GM18498 (cell line): ENCODE results near the gene TSSK6.

Experiments
- ATAC-seq: cut with Tn5 transposase; IDR thresholded peaks from one replicate; pipeline ENCODE4 v1.9.1; 2021; ENCODE audit warnings: mild to moderate bottlenecking, moderate library complexity; ENCODE audit not compliant: unreplicated experiment

TSSK6 gene

DNA sequence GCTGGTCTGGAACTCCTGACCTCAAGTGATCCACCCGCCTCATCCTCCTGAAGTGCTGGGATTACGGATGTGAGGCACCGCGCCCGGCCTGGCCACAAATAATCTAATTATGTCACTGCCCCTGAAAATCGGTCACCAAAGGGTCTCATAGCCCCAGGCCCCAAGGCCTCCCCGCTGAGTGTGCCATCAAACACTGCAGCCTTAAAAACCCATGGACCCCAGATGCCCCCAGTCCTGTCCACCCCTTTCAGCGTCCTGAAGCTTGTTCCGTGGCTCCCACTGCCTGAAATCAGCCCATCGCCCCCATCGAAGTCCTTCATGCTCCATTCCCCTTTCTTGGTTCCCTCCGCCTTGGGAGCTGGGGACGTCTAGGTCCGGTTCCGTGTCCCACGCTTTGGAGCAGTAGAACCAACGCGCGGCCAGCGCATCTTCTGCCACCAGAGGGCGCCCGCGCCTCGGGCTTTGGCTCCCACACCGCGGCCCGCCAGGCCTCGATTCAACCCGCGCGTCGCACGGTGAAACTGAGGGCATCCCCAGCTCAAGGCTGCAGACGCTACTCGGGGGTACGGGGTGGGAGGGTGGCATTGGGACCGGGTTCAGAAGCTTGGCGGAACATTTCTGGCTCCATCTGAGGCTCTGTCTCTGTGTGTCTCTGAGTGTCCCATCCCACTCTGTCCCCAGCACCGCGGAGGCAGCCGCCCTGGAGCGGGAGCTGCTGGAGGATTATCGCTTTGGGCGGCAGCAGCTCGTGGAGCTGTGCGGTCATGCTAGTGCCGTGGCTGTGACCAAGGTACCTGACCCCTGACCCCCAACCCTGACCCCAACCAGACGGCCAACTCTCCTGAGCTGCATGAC lies 16.8 kb upstream of the TSSK6 start:
- peak; percentile 61 for ATAC-seq

DNA sequence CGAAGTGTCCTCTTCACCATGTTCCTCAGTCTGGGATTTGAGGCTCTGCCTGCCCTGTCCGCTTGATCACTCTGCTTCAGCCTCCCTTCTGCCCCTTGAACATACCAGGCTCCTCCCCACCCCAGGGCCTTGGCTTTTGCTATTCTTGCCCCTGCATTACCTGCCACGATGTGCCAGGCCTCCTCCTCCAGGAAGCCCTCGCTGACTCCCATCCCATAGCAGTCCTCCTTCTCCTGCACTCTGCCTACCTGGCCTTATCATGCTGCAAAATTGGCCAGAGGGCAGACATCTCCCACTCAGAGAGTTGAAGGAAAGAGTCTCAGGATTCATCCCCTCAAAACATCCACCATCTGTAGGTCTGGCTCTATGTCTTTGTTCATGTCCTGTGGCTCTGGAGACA lies 15.5 kb upstream of the TSSK6 start:
- no peak for ATAC-seq

- no peak for ATAC-seq
These were observed 15.1 kb upstream of the TSSK6 start for GRCh38 chr19:19530423-19530804.

- no peak for ATAC-seq
These were observed 14.6 kb upstream of the TSSK6 start for GRCh38 chr19:19529783-19530422.

DNA sequence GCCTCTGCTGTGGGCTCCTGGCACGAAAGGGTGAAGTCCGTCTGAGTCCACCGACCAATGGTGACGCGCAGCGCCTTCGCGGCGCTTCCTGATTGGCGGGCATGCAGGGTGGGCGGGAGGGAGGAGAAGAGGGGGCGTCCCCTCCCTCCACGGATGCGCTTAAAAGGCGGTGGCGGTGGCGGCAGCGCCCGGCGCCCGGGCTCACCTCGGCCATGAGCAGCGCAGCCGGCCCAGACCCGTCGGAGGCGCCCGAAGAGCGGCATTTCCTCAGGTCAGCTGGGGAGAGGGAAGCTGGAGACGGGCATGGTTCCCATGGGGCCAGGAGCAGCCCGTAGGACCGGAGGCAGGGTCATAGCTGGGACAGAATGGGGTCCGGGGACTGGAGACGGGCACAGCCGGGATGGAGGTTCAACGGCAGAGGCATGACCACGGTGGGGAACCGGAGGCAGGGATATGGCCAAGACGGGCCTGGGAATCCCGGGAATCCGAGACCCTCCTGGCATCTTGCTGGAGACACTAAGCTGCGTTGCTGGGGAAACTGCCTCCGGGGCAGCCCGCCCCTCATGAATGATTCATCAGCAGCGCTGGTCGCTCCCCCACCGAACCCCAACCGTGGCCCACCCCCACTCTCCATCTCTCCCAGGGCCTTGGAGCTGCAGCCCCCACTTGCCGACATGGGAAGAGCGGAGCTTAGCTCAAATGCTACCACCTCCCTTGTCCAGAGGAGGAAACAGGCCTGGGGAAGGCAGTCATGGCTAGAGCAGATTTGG lies 13.6 kb upstream of the TSSK6 start, which contains the start of gene YJEFN3:
Gene YJEFN3 (plus strand): TSS at position 191 of the 770 bp plus-strand sequence. CDS start 22 bp downstream, at position 213.
- ATAC-seq, result no peak

- ATAC-seq, result no peak
These were observed 12.6 kb upstream of the TSSK6 start for GRCh38 chr19:19527674-19528625.

DNA sequence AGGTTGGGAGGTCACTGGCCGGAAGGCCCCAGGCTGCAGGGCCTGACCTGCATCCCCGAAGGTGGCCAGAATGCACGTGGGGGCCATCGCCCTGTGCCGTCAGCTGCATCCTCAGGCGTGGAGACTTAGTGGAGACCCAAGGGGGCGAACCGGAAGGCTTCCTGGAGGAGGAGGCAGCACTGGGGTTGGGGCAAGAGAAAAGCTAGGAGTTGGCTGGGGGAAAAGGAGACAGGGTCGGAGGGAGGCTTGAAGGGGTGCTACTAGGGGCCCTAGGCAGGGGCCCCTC lies 12.0 kb upstream of the TSSK6 start:
- no peak for ATAC-seq

- ATAC-seq, result no peak
These were observed 11.4 kb upstream of the TSSK6 start for GRCh38 chr19:19526581-19527370.

- no peak for ATAC-seq
These were observed 10.4 kb upstream of the TSSK6 start for GRCh38 chr19:19525611-19526380.

DNA sequence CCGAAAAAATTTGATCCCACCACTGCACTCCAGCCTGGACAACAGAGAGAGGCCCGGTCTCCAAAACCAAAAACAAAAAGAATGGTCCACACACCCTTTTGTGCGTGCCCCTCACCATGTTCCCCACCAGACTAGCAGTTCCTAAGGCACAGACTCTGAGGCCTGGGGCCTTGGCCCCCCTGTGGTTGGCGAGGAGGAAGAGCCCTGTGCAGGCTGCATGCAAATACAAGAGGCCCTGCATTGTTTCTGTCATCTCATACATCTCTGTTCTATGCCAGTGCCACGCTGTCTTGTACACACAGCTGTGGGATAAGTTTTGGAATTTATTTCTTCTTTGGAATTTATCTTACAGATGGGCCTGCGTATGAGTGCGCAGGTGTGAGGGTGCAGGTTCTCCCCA lies 8.7 kb upstream of the TSSK6 start:
- ATAC-seq, result no peak

GRCh38 chr19:19523177-19523576 lies 7.8 kb upstream of the TSSK6 start:
- ATAC-seq, result no peak

- ATAC-seq, result no peak
These were observed 5.6 kb upstream of the TSSK6 start for GRCh38 chr19:19520989-19521388.

DNA sequence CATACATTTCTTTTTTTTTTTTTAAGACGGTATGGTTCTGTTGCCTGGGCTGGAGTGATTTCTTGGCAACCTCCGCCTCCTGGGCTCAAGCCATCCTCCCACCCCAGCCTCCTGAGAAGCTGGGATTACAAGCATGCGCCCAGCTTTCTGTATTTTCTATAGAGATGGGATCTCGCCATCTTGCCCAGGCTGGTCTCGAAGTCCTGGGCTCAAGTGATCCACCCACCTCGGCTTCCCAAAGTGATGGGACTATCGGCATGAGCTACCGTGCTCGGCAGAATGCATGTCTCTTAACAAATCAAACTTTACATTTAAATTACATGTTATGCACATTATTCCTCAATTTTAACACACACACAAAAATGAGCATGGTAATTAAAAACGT lies 1.9 kb upstream of the TSSK6 start:
- ATAC-seq, result no peak

- peak; percentile 88 for ATAC-seq
These were observed 533 bp upstream of the TSSK6 start, which contains the start of gene NDUFA13 for GRCh38 chr19:19515642-19516519. Gene NDUFA13 (plus strand): TSS chr19:19516225. CDS start chr19:19516239, 14 bp downstream.

DNA sequence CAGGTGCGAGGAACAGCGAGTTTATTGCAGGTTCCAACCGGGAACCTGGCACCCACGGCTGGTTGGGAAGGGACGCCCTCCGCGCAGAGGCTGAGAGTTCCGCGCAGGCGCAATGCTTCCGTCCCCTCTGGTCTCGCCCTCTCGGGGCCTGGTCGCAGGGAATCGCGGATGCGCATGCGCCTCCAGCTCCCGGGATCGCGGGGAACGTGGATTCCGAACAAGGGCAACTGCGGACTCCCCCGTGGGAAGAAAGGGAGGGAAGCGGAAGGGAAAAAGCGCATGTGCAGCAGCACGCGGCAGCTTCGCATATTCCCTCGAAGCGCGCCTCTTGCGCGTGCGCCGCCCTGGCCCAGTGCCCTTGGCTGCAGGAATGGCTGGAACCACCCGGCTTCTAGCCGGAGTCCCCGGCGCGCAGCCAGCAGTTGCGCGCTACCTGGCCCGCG lies 1.1 kb downstream of the TSSK6 start:
- no peak for ATAC-seq

DNA sequence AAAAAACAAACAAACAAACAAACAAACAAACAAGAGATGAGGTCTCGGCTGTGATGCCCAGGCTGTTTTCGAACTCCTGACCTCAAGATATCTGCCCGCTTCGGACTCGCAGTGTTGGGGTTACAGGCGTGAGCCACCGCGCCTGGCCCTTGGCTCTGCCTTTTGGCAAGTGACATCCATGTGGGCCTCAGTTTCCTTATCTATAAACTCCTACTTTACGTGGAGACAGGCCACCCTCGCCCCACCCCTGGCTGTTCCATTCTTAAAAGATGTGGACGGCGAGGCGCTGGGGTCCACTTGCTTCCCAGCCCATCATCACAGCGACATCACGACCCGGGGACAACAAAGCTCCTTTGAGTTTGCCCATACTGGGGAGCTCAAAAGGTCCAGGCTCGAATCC lies 1.7 kb downstream of the TSSK6 start:
- ATAC-seq, result no peak

DNA sequence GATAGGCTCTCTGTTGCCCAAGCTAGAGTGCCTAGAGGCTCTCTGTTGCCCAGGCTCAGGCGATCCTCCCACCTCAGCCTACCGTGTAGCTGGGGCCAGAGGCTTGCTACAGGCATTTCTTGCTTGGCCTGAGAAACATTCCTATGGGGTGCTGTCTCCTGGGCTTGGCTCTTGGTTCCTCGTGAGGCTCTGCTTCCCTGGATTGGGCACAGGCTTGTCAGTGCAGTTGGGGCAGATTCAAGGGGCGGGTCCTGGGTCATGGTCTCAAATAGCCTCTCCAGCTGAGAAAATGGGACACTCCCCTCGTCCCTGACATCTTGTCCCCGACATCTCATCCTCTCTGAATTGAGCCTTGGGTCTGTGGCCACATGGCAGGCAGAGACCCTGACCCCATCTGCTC lies 4.9 kb downstream of the TSSK6 start:
- ATAC-seq, result no peak

- ATAC-seq, result no peak
These were observed 7.1 kb downstream of the TSSK6 start for GRCh38 chr19:19508217-19508616.
